Measurements from ENCODE around the gene ATP6V1B1.

DNA sequence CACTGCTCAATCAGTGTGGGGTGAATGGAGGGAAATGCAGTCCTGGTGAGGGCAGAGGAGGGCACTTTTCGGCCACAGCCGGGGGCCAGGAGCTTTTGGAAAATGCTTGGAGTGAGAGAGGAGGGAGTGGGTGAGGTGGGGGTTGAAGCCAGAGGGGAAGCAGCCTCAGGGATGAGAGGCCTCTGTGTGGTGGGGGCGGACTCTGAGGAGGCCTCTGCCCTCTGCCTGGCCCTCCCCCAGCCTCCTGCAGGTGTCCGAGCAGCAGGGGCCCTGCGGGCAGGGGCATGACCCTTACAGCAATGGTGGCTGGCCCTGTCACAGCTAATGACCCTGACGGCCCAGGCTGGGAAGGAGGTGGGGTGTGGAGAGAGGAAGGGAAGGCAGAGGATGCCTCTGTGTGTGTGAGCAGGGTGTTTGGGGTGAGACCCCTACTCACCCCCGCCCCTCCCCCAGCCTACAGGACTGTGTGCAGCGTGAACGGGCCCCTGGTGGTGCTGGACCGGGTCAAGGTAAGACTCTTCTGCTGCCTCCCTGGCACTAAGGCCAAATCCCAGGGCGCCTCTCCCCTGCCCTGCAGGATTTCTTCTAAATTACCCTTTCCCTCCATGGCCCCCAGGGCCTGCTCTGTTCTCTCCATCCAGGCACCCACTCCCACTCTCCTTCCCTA is 7.6 kb downstream of the ATP6V1B1 start:
- TF ChIP-seq, protein P1, sequence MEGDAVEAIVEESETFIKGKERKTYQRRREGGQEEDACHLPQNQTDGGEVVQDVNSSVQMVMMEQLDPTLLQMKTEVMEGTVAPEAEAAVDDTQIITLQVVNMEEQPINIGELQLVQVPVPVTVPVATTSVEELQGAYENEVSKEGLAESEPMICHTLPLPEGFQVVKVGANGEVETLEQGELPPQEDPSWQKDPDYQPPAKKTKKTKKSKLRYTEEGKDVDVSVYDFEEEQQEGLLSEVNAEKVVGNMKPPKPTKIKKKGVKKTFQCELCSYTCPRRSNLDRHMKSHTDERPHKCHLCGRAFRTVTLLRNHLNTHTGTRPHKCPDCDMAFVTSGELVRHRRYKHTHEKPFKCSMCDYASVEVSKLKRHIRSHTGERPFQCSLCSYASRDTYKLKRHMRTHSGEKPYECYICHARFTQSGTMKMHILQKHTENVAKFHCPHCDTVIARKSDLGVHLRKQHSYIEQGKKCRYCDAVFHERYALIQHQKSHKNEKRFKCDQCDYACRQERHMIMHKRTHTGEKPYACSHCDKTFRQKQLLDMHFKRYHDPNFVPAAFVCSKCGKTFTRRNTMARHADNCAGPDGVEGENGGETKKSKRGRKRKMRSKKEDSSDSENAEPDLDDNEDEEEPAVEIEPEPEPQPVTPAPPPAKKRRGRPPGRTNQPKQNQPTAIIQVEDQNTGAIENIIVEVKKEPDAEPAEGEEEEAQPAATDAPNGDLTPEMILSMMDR (conservative IDR thresholded peaks at IDR 0.05; ENCODE audit: low read length), result no peak
- TF ChIP-seq EZH2phosphoT487 (IDR thresholded peaks at IDR 0.05; ENCODE audit: borderline replicate concordance), result no peak

All from Loucy (cell line).